A549 (cell line): ENCODE measurements around the gene CBFA2T3. TPM values are rescaled to one million over a fixed set of nuclear protein-coding genes. Genes with fewer than 3 reads are reported as not detected.

Source experiments
- ATAC-seq, 2 experiments: fragments of 200-7000 bp in 1 of 2; fragments of >200 bp in 1 of 2; cut with Nextera tagmentation in 1 of 2; cut with Tn5 transposase in 1 of 2; 3 replicates each; pipeline versions ENCODE4 v1.8.0 to v1.9.1; 2018 to 2020; ENCODE audit warnings: mild to moderate bottlenecking in 1 of 2, moderate library complexity in 1 of 2
- CTCF ChIA-PET: fragments of 300-600 bp; sonication (Branson Sonifier 250); formaldehyde crosslinking; extraction: SDS; loops from one replicate; lab custom pipeline; 2021; ENCODE audit warnings: antibody characterized with exemption, inconsistent platforms; lab: Yijun Ruan, JAX
- POLR2A ChIA-PET: fragments of 350-600 bp; formaldehyde crosslinking; extraction: SDS; loops from one replicate; lab custom pipeline; 2021; ENCODE audit warnings: antibody characterized with exemption, inconsistent platforms; lab: Yijun Ruan, JAX
- DNase-seq, 2 experiments: peaks; one replicate each; pipeline versions ENCODE4 v3.0.0 to v3.0.0-alpha.2; 2011 to 2016; ENCODE audit warnings: low read depth in 1 of 2, low spot score in 1 of 2
- FAIRE-seq: peaks from 2 replicates; lab custom pipeline; 2011; peaks lifted over from hg19 to GRCh38; lab: Jason Lieb, UNC
- H3K27ac ChIP-seq, 2 experiments: fragments of >200 bp; sonication (Bioruptor Twin); formaldehyde crosslinking; 3 replicates each; pipeline ENCODE4 v1.5.1; 2016 to 2017
- H3K4me1 ChIP-seq: fragments of >200 bp; sonication (Bioruptor Twin); formaldehyde crosslinking; 3 replicates; pipeline ENCODE4 v1.6.1; 2016
- H3K4me2 ChIP-seq: fragments of >200 bp; sonication (Bioruptor Twin); formaldehyde crosslinking; 3 replicates; pipeline ENCODE4 v1.6.1; 2016
- H3K4me3 ChIP-seq: fragments of >200 bp; sonication (Bioruptor Twin); formaldehyde crosslinking; 3 replicates; pipeline ENCODE4 v1.5.1; 2016
- H3K9me3 ChIP-seq: fragments of >200 bp; sonication (Bioruptor Twin); formaldehyde crosslinking; 3 replicates; pipeline ENCODE4 v1.6.1; 2016
- BHLHE40 ChIP-seq: IDR thresholded peaks from 2 replicates; pipeline ENCODE4 v1.6.1; 2012; ENCODE audit warnings: low read depth, low read length, inconsistent platforms
- CBX8 ChIP-seq: fragments of 200-600 bp; sonication (generic); IDR thresholded peaks from 2 replicates; pipeline ENCODE4 v1.6.1; 2016
- CHD2 ChIP-seq: fragments of 150-350 bp; IDR thresholded peaks from 2 replicates; pipeline ENCODE4 v1.6.1; 2014; ENCODE audit warnings: low read length; ENCODE audit not compliant: partially characterized antibody
- EHF ChIP-seq: fragments of 250-450 bp; sonication (Bioruptor Pico); IDR thresholded peaks from 2 replicates; pipeline ENCODE4 v1.5.0; 2020; ENCODE audit warnings: mild to moderate bottlenecking
- EHMT2 ChIP-seq: fragments of 200-600 bp; sonication (generic); IDR thresholded peaks from 2 replicates; pipeline ENCODE4 v1.6.1; 2016; ENCODE audit warnings: antibody characterized with exemption, low read depth, mild to moderate bottlenecking, moderate library complexity
- ESRRA ChIP-seq: fragments of 150-350 bp; IDR thresholded peaks from 2 replicates; pipeline ENCODE4 v1.6.1; 2014; ENCODE audit warnings: mild to moderate bottlenecking, low read length, borderline replicate concordance
- HDAC2 ChIP-seq: fragments of 200-600 bp; sonication (generic); IDR thresholded peaks from 2 replicates; pipeline ENCODE4 v1.6.1; 2016
- HES2 ChIP-seq: fragments of >200 bp; sonication (Bioruptor Twin); formaldehyde crosslinking; IDR thresholded peaks from 2 replicates; pipeline ENCODE4 v1.6.1; 2016
- HOXB5 ChIP-seq: fragments of 250-450 bp; sonication (Bioruptor Pico); IDR thresholded peaks from 2 replicates; pipeline ENCODE4 v1.5.0; 2020; ENCODE audit warnings: mild to moderate bottlenecking, moderate library complexity
- JUN ChIP-seq, 2 experiments: fragments of >200 bp; sonication (Bioruptor Twin); formaldehyde crosslinking; IDR thresholded peaks; 2 replicates in 1 of 2; 3 replicates in 1 of 2; pipeline ENCODE4 v1.6.1; 2016 to 2017
- JUNB ChIP-seq: fragments of >200 bp; sonication (Bioruptor Twin); formaldehyde crosslinking; IDR thresholded peaks from 2 replicates; pipeline ENCODE4 v1.6.1; 2016
- KDM1A ChIP-seq: fragments of 200-600 bp; sonication (generic); IDR thresholded peaks from 2 replicates; pipeline ENCODE4 v1.6.1; 2016; ENCODE audit warnings: low read depth, mild to moderate bottlenecking
- KDM5A ChIP-seq: fragments of 200-600 bp; sonication (generic); IDR thresholded peaks from 2 replicates; pipeline ENCODE4 v1.6.1; 2016; ENCODE audit warnings: antibody characterized with exemption, mild to moderate bottlenecking
- MAFK ChIP-seq: fragments of 450-650 bp; IDR thresholded peaks from 2 replicates; pipeline ENCODE4 v1.6.1; 2014; ENCODE audit not compliant: partially characterized antibody
- MAZ ChIP-seq: fragments of 150-350 bp; IDR thresholded peaks from 2 replicates; pipeline ENCODE4 v1.6.1; 2014; ENCODE audit warnings: antibody characterized with exemption, low read depth, low read length, borderline replicate concordance
- MYC ChIP-seq: IDR thresholded peaks from 2 replicates; pipeline ENCODE4 v1.6.1; 2012; ENCODE audit warnings: mild to moderate bottlenecking, inconsistent platforms, low read length, improper control_type of control experiment, borderline replicate concordance
- POLR2A ChIP-seq: IDR thresholded peaks from 2 replicates; pipeline ENCODE4 v1.6.1; 2012; ENCODE audit warnings: mild to moderate bottlenecking, low read length
- POLR2AphosphoS2 ChIP-seq: conservative IDR thresholded peaks from 2 replicates; pipeline ENCODE4 v1.6.1; 2012; ENCODE audit warnings: low read length, improper control_type of control experiment, inconsistent platforms
- RAD21 ChIP-seq, 2 experiments: fragments of >200 bp in 1 of 2; sonication (Bioruptor Twin) in 1 of 2; formaldehyde crosslinking in 1 of 2; IDR thresholded peaks in 1 of 2; conservative IDR thresholded peaks in 1 of 2; 2 replicates in 1 of 2; 3 replicates in 1 of 2; pipeline ENCODE4 v1.6.1; 2012 to 2018; ENCODE audit warnings: inconsistent platforms in 1 of 2
- RARB ChIP-seq: fragments of 250-450 bp; sonication (Bioruptor Pico); IDR thresholded peaks from 2 replicates; pipeline ENCODE4 v1.8.0; 2021; ENCODE audit warnings: mild to moderate bottlenecking, moderate library complexity
- RFX5 ChIP-seq: fragments of 450-650 bp; IDR thresholded peaks from 2 replicates; pipeline ENCODE4 v1.7.1; 2014; ENCODE audit warnings: antibody characterized with exemption, mild to moderate bottlenecking, moderate library complexity
- SMC3 ChIP-seq: fragments of >200 bp; sonication (Bioruptor Twin); formaldehyde crosslinking; IDR thresholded peaks from 3 replicates; pipeline ENCODE4 v1.6.1; 2018; ENCODE audit warnings: inconsistent platforms
- TP53 ChIP-seq: fragments of 250-450 bp; sonication (Bioruptor Pico); IDR thresholded peaks from 2 replicates; pipeline ENCODE4 v1.5.0; 2021; ENCODE audit warnings: mild to moderate bottlenecking, moderate library complexity
- ZC3H11A ChIP-seq: fragments of 450-650 bp; IDR thresholded peaks from 2 replicates; pipeline ENCODE4 v1.6.1; 2014; ENCODE audit warnings: antibody characterized with exemption, mild to moderate bottlenecking
- ZFP36 ChIP-seq: fragments of 450-650 bp; IDR thresholded peaks from 2 replicates; pipeline ENCODE4 v1.6.1; 2014; ENCODE audit warnings: borderline replicate concordance; ENCODE audit not compliant: partially characterized antibody
- ZNF302 ChIP-seq: fragments of 250-450 bp; sonication (Bioruptor Pico); IDR thresholded peaks from 2 replicates; pipeline ENCODE4 v1.9.0; 2021; ENCODE audit warnings: inconsistent platforms, mild to moderate bottlenecking, moderate library complexity
- ZSCAN20 ChIP-seq: fragments of 250-450 bp; sonication (Bioruptor Pico); IDR thresholded peaks from 2 replicates; pipeline ENCODE4 v1.8.0; 2022; ENCODE audit warnings: mild to moderate bottlenecking, moderate library complexity
- WGBS: methylation state at CpG from one replicate; pipeline ENCODE4 v1.1.6; 2017; ENCODE audit errors: missing lambda C conversion rate; 5-methylcytosine and 5-hydroxymethylcytosine counted together
- polyA plus RNA-seq, 4 experiments: library from polyadenylated mRNA; depleted of rRNA in 3 of 4; stranded (reverse); fragments of >200 nt; fragmentation: RNase III in 1 of 4; extraction: RNeasy Plus Mini Kit Qiagen cat#74134 plus additional on column Dnase treatment in 1 of 4; gene quantifications; 2 replicates in 3 of 4; 3 replicates in 1 of 4; pipeline ENCODE4 v1.2.3, GENCODE V29; 2011 to 2017
- TF ChIP-seq, protein P1 (sequence below): fragments of 450-650 bp; IDR thresholded peaks from 2 replicates; pipeline ENCODE4 v1.6.1; 2014; ENCODE audit warnings: antibody characterized with exemption

Gene CBFA2T3
- polyA plus RNA-seq, 2 of the 4 experiments (the other 2 are of a cell fraction) = 0.08 TPM; not detected in 1

DNA sequence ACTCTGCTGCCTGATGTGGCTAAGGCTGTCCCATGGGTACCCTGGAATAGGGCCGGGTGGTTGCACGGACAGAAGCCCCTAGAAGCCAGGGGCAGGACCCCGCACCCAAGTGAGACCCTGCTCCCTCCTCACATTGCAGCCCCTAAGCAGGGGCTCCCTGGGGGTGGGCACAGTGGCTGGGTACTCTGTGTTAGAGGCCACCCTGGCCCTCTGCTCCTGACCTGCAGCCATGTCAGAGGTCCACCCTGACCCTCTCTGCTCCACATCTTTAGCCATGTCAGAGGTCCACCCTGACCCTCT lies 2.1 kb downstream of the CBFA2T3 start:
- Histone ChIP-seq H3K4me3 (no peak overlapping the region), H3K4me1 (no peaks in the 10 kb centered on the region), H3K9me3 (no peaks in the 10 kb centered on the region), H3K27ac (no peak overlapping the region), H3K4me2 (no peak overlapping the region)
- ATAC-seq (0 out of 6 replicates have a peak, but pooled peaks of 1 of the 2 experiments have one; percentile 6), FAIRE-seq (no peak), DNase-seq (no peak)
- no CpG with 5 or more reads among the region's 3 CpGs for WGBS
- TF ChIP-seq BHLHE40 (no peak), RARB (CRISPR knock-in tag) (no peak), RAD21 (conservative IDR thresholded peaks at IDR 0.05 in 1 of 2, IDR thresholded peaks at IDR 0.05 in 1 of 2) (no peak), HES2 (no peak), HOXB5 (CRISPR knock-in tag) (no peak), CBX8 (no peak), HDAC2 (no peak), ZFP36 (no peak), ZNF302 (CRISPR knock-in tag) (no peak), EHF (no peak), POLR2AphosphoS2 (no peak), KDM1A (no peak), MAFK (no peak), ZC3H11A (no peak), POLR2A (no peak), JUNB (no peak), KDM5A (no peak), SMC3 (no peak), MAZ (no peak)
- TF ChIP-seq, protein P1, sequence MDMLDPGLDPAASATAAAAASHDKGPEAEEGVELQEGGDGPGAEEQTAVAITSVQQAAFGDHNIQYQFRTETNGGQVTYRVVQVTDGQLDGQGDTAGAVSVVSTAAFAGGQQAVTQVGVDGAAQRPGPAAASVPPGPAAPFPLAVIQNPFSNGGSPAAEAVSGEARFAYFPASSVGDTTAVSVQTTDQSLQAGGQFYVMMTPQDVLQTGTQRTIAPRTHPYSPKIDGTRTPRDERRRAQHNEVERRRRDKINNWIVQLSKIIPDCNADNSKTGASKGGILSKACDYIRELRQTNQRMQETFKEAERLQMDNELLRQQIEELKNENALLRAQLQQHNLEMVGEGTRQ = no peak
- ChIA-PET POLR2A (no interaction called here), CTCF (no interaction called here)

DNA sequence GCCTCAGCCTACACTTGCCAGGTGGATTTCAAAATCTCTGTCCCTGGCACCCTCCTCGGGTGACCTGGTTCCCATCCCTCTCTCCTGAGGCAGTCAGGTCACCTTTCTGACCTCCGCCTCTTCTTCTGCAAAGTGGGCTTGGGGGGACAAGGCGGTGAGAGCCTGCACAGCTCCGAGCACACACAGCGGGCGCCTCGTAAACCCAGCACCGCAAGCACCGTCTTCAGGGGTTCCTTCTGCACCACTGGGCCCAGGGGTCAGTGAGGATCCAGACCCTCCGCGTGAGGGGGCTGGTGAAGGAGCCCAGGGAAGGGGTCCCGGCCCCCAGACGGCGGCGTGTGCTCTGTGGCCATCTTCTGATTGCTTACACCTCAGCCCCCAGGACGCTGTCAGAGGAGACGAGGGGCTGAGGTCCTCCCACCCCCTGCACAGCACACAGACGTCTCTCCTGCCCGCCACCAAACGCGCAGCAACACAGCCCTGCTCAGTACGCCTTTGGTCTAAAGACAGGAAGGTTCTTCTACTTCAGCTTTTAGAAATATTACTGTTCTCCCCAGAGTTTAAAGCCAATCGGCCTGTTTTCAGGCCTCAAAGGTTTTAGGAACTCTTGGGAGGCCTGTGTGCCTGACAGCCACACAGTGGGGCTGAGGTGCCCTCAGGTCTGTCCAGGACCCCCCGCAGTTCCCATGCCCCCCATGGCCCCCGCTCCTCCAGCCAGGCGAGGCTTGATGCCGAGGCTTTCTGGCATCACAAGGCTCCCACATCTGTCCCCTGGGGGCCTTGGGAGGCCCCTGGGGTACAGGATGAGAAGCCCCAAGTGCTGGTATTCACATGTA lies 2.7 kb downstream of the CBFA2T3 start:
- Histone ChIP-seq H3K4me3 (no peak overlapping the region), H3K4me1 (no peaks in the 10 kb centered on the region), H3K4me2 (no peak overlapping the region), H3K9me3 (no peaks in the 10 kb centered on the region), H3K27ac (no peak overlapping the region)
- CTCF ChIA-PET = interaction anchor here (0.6 to 1.2 kb wide), 2 partner anchors 29 to 181 kb away, joined by 3 read pairs; no protein-coding TSS in a partner anchor
- ATAC-seq = no peak
- TF ChIP-seq RFX5 (no peak), JUN (IDR thresholded peaks at IDR 0.05) (no peak), ZNF302 (CRISPR knock-in tag) (no peak), ZSCAN20 (CRISPR knock-in tag) (no peak), MYC (no peak), KDM5A (no peak), CHD2 (no peak), SMC3 (no peak), ESRRA (no peak), KDM1A (no peak), TP53 (CRISPR knock-in tag) (no peak), EHMT2 (no peak)
- POLR2A ChIA-PET = no interaction called here
- no peak for DNase-seq
- 60% methylated on average over 23 of the region's 27 CpGs for WGBS
- FAIRE-seq = no peak
